ENCODE measurements around the gene ADRA2B.

Gene ADRA2B

GRCh38 chr2:96095116-96095636, 21.2 kb downstream of the ADRA2B start:
- Histone ChIP-seq H3K4me3 (no peak overlapping the region), H3K4me1 (peaks cover 26 to 53% (median 39%) of the 10 kb centered on the region in 10 experiments), H3K4me2 (no peak overlapping the region), H3K9me3 (replicated peaks in 1 of 11) (no peaks in the 10 kb centered on the region), H3K36me3 (no peaks in the 10 kb centered on the region), H3K27me3 (no peaks in the 10 kb centered on the region), H3K9ac (no peak overlapping the region), H4K20me1 (no peaks in the 10 kb centered on the region), H3K27ac (no peak overlapping the region)
- TF ChIP-seq Cebpa-rat (IDR thresholded peaks at IDR 0.05): no peak

DNA sequence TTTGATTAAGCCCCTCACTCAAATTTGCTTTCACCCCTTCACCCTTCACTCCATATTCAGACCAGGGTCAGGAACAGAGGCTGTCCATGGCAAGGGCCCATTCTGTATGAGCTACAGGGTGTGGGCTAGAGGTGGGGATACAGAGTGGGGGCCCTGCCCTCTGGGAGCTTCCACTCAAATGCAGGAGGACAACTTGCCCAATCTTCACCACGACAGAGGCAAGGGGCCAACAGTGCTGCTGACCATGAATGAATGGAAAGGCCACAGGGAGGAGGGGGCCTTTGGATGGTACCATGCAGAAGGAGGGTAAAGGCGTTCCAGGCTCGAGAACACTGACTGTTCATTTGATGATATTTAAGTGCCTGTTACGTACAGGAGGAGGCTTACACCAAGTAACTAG, 22.8 kb downstream of the ADRA2B start:
- Histone ChIP-seq H4K20me1 (no peaks in the 10 kb centered on the region), H3K4me1 (peaks cover 15 to 39% (median 23%) of the 10 kb centered on the region in 10 experiments), H3K9ac (no peak overlapping the region), H3K36me3 (no peaks in the 10 kb centered on the region), H3K4me3 (no peak overlapping the region), H3K9me3 (replicated peaks in 1 of 11) (no peaks in the 10 kb centered on the region), H3K4me2 (peak overlapping the region in 4 of 11 experiments; percentile 69 to 78 (median 76); a peak in 4 of 22 replicates), H3K27me3 (no peaks in the 10 kb centered on the region), H3K27ac (no peak overlapping the region)
- TF ChIP-seq Cebpa-rat (IDR thresholded peaks at IDR 0.05): no peak

DNA sequence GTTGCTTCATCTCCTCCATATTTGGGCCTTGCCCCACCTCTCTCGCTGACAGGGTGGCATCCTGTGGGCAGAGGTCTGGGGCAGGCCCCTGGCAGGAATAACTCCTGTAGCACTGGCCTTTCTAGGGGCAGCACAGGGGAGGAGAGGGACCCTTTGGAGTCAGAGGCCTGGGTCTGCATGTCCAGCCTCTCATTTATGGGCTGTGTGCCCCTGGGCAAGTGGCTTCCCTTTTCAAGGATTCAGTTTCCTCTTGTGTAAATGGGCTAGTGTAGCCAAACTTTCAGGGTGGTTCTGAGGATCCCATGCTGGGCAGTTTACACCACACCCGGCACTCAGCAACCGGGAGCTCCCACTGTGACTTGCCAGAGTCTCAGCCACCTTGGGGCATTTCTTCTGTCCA, 23.4 kb downstream of the ADRA2B start:
- Histone ChIP-seq H3K4me2 (peak overlapping the region; percentile 38 to 78 (median 67); a peak in 14 of 22 replicates), H3K9ac (no peak overlapping the region), H4K20me1 (no peaks in the 10 kb centered on the region), H3K27me3 (no peaks in the 10 kb centered on the region), H3K27ac (peak overlapping the region in 2 of 11 experiments; percentile 1 to 2; a peak in 1 of 22 replicates), H3K9me3 (replicated peaks in 1 of 11) (no peaks in the 10 kb centered on the region), H3K4me3 (no peak overlapping the region), H3K4me1 (peaks cover 15 to 36% (median 22%) of the 10 kb centered on the region in 10 experiments), H3K36me3 (no peaks in the 10 kb centered on the region)
- TF ChIP-seq Cebpa-rat (IDR thresholded peaks at IDR 0.05): no peak

- Histone ChIP-seq H3K4me2 (peak overlapping the region; percentile 38 to 78 (median 67)), H3K4me1 (peaks cover 15 to 37% (median 22%) of the 10 kb centered on the region in 10 experiments), H3K9me3 (replicated peaks in 1 of 11) (no peaks in the 10 kb centered on the region), H3K27ac (peak overlapping the region in 3 of 11 experiments; percentile 1 to 25 (median 11); a peak in 2 of 22 replicates), H3K27me3 (no peaks in the 10 kb centered on the region), H4K20me1 (no peaks in the 10 kb centered on the region), H3K9ac (no peak overlapping the region), H3K4me3 (no peak overlapping the region), H3K36me3 (no peaks in the 10 kb centered on the region)
- TF ChIP-seq Cebpa-rat (IDR thresholded peaks at IDR 0.05): no peak
These were observed 23.8 kb downstream of the ADRA2B start for GRCh38 chr2:96092573-96092877.

- Histone ChIP-seq H3K4me3 (no peak overlapping the region), H3K4me1 (peaks cover 15 to 40% (median 22%) of the 10 kb centered on the region in 10 experiments), H3K4me2 (peak overlapping the region; percentile 38 to 78 (median 67)), H3K9ac (no peak overlapping the region), H3K27me3 (no peaks in the 10 kb centered on the region), H4K20me1 (no peaks in the 10 kb centered on the region), H3K36me3 (no peaks in the 10 kb centered on the region), H3K9me3 (replicated peaks in 1 of 11) (0 out of 22 replicates have a peak, but pooled peaks cover 0 to under 1% (median 0%) of the 10 kb centered on the region in 11 experiments), H3K27ac (peak overlapping the region in 3 of 11 experiments; percentile 1 to 25 (median 11); a peak in 2 of 22 replicates)
- TF ChIP-seq Cebpa-rat (IDR thresholded peaks at IDR 0.05): no peak
These were observed 24.4 kb downstream of the ADRA2B start for GRCh38 chr2:96091711-96092572.

DNA sequence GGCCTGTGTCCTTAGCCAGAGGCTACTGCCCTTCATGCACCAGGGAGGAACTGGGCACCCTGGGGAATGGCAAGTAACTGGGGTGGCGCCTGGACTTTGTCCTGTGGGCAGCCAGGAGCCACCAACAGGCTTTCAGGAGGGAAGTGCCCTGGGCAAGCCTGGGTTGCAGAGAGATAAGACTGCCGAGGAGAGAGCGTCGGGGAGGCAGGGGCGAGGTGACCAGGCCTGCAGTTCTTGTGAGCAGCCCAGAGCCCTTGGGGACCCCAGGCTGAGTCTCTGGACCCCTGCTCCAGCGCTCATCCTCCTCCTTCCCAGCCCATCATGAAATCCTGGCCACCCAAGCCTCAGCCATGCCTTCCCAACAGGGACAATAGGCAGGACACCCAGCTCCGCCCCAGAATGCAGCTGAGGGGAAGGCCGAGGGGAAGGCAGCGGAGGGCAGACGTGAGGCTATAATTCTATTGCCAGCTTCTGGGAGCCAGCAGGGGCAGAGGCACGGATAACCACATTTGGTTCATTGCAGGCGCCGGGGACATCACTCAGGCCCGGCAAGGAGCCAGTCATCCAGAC, 25.1 kb downstream of the ADRA2B start:
- Histone ChIP-seq H3K27ac (no peak overlapping the region), H3K36me3 (no peaks in the 10 kb centered on the region), H3K9ac (no peak overlapping the region), H3K9me3 (replicated peaks in 1 of 11) (peaks cover 0 to 4% (median 0%) of the 10 kb centered on the region in 11 experiments; a peak in 1 of 22 replicates), H3K4me3 (no peak overlapping the region), H3K27me3 (no peaks in the 10 kb centered on the region), H3K4me1 (peaks cover 15 to 40% (median 22%) of the 10 kb centered on the region in 10 experiments), H4K20me1 (no peaks in the 10 kb centered on the region), H3K4me2 (peak overlapping the region; percentile 38 to 78 (median 67))
- no peak for TF ChIP-seq Cebpa-rat (IDR thresholded peaks at IDR 0.05)

GRCh38 chr2:96090196-96090926, 26.0 kb downstream of the ADRA2B start:
- no peak for TF ChIP-seq Cebpa-rat (IDR thresholded peaks at IDR 0.05)
- Histone ChIP-seq H3K9me3 (replicated peaks in 1 of 11) (peaks cover 0 to 4% (median 0%) of the 10 kb centered on the region in 11 experiments; a peak in 1 of 22 replicates), H3K4me2 (no peak overlapping the region; a peak in 1 of 22 replicates), H3K36me3 (no peaks in the 10 kb centered on the region), H4K20me1 (no peaks in the 10 kb centered on the region), H3K4me3 (no peak overlapping the region), H3K9ac (no peak overlapping the region), H3K27me3 (no peaks in the 10 kb centered on the region), H3K4me1 (peaks cover 23 to 40% (median 28%) of the 10 kb centered on the region in 10 experiments), H3K27ac (no peak overlapping the region)

GRCh38 chr2:96089356-96090195, 26.8 kb downstream of the ADRA2B start:
- Histone ChIP-seq H3K36me3 (no peaks in the 10 kb centered on the region), H3K4me1 (peaks cover 31 to 47% (median 35%) of the 10 kb centered on the region in 10 experiments), H3K4me2 (no peak overlapping the region), H4K20me1 (no peaks in the 10 kb centered on the region), H3K4me3 (no peak overlapping the region), H3K27ac (no peak overlapping the region), H3K9me3 (replicated peaks in 1 of 11) (peaks cover 0 to 4% (median 0%) of the 10 kb centered on the region in 11 experiments; a peak in 1 of 22 replicates), H3K27me3 (no peaks in the 10 kb centered on the region), H3K9ac (no peak overlapping the region)
- no peak for TF ChIP-seq Cebpa-rat (IDR thresholded peaks at IDR 0.05)

Data from BLaER1 treated with 17β-estradiol and CSF1 and Interleukin-3, amounts not matched to agents 10 nM and 100 nM (cell line).